Myocyte (in vitro differentiated cells): Measurements from ENCODE around the gene DNASE1L3. TPM values are rescaled to one million over a fixed set of nuclear protein-coding genes. Genes with fewer than 3 reads are reported as not detected.
A peak's percentile ranks its signal among the peaks of the same experiment; 100 is the strongest.

Source experiments
- DNase-seq: peaks from one replicate; pipeline ENCODE4 v3.0.0-alpha.2; 2012; ENCODE audit warnings: low read depth
- total RNA-seq: library from RNA; depleted of rRNA; stranded (reverse); fragments of >200 nt; gene quantifications from 2 replicates; pipeline ENCODE4 v1.2.3, GENCODE V29; 2014

DNASE1L3 gene
- total RNA-seq, 1 donor from 2014 or later = not detected

- peak; percentile 64 for DNase-seq
These were observed 49.1 kb downstream of the DNASE1L3 start for GRCh38 chr3:58161435-58162398.

GRCh38 chr3:58160399-58160798, 50.4 kb downstream of the DNASE1L3 start:
- DNase-seq = no peak

- no peak for DNase-seq
These were observed 52.2 kb downstream of the DNASE1L3 start for GRCh38 chr3:58158442-58159153.

- no peak for DNase-seq
These were observed 53.1 kb downstream of the DNASE1L3 start for GRCh38 chr3:58157700-58158099.

- no peak for DNase-seq
These were observed 54.9 kb downstream of the DNASE1L3 start for GRCh38 chr3:58155838-58156237.

- DNase-seq = no peak
These were observed 55.9 kb downstream of the DNASE1L3 start for GRCh38 chr3:58154626-58155449.

GRCh38 chr3:58153371-58153770, 57.4 kb downstream of the DNASE1L3 start:
- DNase-seq = no peak

GRCh38 chr3:58152225-58153015, 58.4 kb downstream of the DNASE1L3 start:
- DNase-seq = no peak

GRCh38 chr3:58151637-58152036, 59.1 kb downstream of the DNASE1L3 start:
- DNase-seq = no peak

GRCh38 chr3:58150810-58151199, 60.0 kb downstream of the DNASE1L3 start:
- no peak for DNase-seq

GRCh38 chr3:58150130-58150809, 60.5 kb downstream of the DNASE1L3 start:
- DNase-seq = no peak

- no peak for DNase-seq
These were observed 62.7 kb downstream of the DNASE1L3 start for GRCh38 chr3:58148049-58148448.

- DNase-seq = no peak
These were observed 66.1 kb downstream of the DNASE1L3 start for GRCh38 chr3:58144478-58145325.

- DNase-seq = peak; percentile 26
These were observed 67.2 kb downstream of the DNASE1L3 start for GRCh38 chr3:58143417-58144055.
